ENCODE data around the gene SOCS7.
"Not testable (repeated sequence)": the region's sequence is repeated elsewhere in the genome, so short reads cannot be mapped to it uniquely, and the experiment has no call there.

Gene SOCS7

DNA sequence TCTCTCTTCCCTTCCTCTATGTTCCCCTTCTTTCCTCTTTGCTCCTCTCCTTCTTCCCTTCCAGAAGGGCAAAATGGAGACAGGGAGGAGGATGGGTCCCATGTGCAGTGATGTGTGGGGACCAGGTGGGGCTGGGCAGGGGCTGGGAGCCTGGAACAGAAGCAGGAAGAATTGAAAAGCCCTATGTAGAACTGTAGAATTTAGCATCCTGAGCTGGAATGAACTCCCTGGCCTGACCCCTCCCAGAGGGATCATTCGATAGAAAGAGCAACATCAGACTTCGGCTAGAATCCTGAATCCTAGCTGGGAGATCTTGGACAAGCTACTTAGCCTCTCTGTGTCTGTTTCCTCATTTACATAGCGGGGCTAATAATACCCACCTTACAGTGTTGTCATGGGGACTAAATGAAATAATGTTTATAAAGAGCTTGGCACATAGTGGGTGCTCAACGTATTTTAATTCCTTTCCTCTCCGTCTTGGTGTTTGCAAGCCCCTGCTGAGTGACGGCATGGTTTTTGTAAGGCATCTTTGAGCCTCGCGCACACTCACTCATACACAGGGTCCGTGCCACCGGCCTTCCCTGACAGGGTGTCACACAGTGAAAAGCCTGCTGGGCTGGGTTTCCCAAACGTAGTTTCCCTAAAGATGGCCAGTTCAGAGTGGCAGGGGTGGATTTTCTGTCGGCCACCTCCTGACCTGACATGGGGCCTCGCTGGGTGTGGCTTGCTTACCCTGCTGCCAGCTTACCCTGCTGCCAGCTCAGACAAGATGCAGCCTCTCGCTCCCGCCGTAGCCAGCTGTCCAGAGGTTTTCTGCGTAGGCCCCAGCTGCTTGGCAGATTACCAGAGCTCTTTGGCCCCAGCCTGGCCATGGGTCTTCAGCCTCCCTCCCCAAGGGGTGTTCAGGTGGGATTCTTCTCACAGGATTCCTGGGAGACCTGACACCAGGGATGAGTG, 70.5 kb downstream of the SOCS7 start:
- DNase-seq, result no peak

GRCh38 chr17:38424297-38424972, 72.8 kb downstream of the SOCS7 start:
- no peak for DNase-seq

DNA sequence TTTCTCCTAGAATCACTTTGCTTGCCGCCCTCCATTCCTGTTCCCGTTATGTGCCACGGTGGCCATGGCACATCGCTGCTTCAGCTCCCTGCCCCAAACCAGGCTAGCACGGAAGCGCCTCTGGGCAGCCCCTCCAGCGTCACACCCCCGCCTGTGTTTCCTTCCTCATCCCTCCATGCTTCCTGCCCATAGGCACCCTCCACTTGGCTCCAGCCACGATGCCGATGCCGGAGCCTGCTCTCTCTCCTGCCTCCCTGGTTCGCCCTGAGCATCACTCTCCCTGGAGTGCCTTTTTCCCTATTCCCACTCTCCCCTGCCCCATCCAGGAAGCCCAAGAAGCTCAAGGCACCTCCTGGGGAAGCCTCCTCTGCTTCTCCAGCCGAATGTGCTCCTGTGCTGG, 73.4 kb downstream of the SOCS7 start:
- no peak for DNase-seq

DNA sequence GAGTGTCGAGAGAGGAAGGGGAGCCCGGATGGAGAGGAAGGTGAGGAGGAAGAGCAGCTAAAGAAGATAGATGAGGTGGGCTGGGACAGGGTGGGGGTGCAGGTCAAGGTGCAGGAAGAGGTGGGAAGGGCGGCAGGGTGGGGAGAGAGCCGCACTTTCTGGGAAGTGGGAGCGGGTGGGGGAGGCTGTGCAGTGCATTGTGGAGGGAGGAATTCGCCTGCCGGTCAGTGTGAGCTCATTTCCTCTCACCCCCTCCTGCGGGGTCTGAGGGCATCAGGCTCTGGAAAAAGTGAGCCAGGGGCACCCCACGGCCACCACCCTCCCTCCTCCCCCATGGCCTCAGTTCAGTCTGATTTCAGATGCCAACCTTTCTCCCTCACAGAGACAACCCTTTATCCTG, 74.1 kb downstream of the SOCS7 start:
- no peak for DNase-seq

DNA sequence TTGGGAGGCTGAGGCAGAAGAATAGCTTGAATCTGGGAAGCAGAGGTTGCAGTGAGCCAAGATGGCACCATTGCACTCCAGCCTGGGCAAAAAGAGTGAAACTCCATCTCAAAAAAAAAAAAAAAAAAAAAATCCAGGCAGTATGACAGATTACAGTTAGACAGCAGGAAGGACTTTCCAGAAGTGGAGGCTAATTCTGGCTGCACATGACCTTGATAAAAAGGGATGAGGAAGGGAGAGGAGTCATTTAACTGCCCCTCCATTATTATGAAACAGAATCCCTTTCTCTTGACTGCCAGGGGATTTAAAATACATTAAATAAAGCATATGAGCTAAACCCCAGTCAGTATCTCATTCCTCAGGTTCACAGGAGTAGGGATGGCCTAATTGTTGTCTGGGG, 74.8 kb downstream of the SOCS7 start:
- no peak for DNase-seq

DNA sequence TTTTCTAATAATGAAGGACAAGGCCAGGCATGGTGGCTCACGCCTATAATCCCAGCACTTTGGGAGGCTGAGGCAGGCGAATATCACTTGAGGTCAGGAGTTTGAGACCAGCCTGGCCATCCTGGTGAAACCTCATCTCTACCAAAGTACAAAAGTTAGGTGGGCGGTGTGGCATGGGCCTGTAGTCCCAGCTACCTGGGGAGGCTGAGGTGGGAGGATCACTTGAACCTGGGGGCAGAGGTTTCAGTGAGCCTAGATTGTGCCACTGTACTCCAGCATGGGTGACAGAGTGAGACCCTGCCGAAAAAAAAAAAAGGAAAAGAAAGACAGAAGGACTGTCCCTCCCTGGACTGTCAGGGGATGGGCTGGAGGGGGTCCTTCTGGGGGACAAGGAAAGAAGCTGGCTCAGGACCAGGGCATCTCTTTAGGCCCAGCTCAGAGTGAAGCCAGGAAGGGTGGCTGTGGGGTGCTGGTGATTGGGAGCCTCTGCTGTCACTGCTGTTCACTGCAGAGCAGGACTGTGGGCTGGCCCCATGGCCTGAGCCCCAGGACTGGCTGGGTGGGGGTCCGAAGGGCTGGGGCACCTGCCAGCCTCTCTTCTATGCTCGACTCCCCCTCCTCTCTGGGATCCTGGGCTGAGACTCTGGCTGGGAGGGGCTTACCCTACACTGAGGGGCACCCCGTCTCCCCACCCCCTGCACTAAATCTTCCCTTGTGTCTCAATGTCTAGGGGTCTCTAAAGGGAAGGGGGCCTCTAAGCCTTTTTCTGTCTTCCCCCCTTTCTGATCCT, 75.7 kb downstream of the SOCS7 start:
- DNase-seq, result no peak

GRCh38 chr17:38428112-38428642, 76.5 kb downstream of the SOCS7 start, which contains the start of gene ARHGAP23:
Gene ARHGAP23 (plus strand): TSS chr17:38428464. CDS start chr17:38428486, 22 bp downstream.
- no peak for DNase-seq

DNA sequence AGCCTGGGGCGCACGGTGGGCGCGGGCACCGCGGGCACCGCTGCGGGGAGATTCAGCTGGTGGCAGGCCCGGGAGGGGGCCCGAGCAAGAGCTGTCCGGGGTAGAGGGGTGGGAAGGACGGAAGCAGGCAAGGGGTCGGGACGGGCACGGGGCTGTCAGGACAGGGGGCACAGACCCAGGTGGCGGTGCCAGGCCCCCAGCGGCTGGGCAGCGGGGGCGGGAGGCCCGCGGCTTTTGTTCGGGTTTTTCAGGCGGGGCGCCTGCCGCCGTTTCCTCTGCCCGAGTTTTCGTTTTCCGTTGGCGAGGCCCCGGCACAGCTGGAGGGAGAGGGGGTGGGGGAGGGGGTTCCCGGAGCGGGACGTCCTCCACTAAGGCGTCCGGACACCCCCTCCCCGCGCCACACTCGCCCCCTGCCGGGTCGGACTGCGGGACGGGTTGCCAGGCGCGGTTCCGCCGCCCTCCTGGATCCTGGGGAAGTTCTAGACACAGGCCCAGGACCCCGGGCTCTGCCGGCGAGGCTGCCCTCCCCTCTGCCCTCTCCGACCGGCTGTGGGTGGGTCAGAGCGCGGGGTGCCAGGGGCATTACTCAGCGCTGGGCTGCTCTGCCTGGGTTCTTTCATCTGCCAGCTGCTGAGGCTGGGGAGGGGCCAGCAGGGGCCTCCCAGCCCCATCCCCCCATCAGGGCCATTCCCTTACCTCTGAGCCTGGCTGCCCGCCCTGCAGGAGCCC, 77.2 kb downstream of the SOCS7 start:
- peak; percentile 56 for DNase-seq

- no peak for DNase-seq
These were observed 77.9 kb downstream of the SOCS7 start for GRCh38 chr17:38429476-38430100.

DNA sequence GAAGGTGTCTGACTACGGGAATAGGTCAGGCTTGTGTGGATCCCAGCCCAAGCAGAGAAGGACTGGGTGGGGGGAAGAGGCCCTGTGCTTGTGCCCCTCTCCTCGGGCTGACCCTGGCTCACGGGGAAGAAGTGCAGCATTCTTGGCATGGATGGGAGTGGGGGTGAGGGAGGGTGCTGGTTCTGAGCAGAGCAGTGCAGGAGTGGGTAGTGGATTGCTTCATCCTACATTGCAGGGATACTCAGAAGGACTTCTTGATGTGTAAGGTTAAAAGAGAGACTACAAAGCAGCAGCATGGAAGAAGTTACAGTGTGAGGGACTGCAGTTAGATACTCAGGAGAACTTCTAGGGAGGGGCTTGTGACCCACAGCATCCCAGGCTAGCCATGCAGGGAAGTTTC, 78.7 kb downstream of the SOCS7 start:
- no peak for DNase-seq

DNA sequence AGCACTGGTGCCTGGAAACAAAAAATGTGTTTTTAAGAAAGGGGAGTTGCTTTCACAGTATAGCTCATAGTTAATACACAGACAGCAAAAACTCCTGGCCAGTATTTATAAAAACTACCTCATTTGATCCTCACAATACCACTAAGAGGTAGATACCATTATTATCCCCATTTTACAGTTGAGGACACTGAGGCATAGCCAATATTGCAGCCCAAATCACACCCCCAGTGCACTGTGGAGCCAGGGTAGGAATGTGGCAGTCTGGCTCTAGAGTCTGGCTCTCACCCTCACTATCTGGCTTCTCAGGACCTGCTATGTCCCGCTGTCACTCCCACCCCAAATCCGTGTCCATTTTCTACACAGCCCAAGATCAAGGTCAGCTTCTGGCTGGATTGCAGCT, 79.2 kb downstream of the SOCS7 start:
- DNase-seq, result no peak

DNA sequence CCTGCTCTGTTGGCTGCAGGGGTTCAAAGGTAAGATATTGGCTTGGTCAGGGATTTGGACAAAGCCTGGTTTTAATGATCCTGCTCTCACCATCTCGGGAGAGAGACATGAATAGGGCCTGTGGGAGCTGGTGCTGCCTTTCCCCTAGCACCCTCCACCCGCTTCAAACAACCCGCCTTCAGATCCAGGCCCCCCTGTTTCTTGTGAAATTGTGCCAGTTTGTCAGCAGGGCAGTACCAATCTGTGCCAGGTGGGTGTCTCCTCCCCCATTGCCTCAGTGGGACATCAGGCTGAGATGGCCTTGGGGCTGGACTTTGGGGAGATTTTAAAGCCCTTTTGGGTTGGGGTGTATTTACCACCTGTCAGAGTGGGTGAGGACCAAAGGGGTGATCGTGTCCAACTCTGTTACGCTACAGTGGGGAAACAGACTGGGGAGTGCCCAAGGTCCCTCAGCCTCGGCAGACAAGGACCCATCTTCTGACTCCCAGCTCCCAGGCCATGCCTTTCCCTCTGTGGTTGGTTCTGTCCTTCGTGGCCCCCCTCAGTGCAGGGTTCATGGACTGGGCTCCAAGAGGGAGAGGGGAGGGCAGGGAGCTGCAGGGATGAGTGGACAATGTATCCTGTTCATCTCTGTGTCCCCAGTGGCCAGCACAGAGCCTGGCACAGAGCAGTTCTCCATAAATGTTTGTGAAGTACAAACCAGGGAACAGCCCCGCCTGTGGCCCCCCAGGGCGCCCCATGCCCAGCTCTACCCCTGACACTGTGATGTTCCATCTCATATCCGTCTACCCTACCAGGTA, 79.9 kb downstream of the SOCS7 start:
- no peak for DNase-seq

- DNase-seq, result no peak
These were observed 82.6 kb downstream of the SOCS7 start for GRCh38 chr17:38434178-38434665.

GRCh38 chr17:38435795-38436194, 84.2 kb downstream of the SOCS7 start:
- no peak for DNase-seq

- DNase-seq, result no peak
These were observed 84.7 kb downstream of the SOCS7 start for GRCh38 chr17:38436386-38436785.

GRCh38 chr17:38437313-38437712, 85.7 kb downstream of the SOCS7 start:
- not testable (repeated sequence) for DNase-seq

- DNase-seq, result no peak
These were observed 87.8 kb downstream of the SOCS7 start for GRCh38 chr17:38439436-38439835.

DNA sequence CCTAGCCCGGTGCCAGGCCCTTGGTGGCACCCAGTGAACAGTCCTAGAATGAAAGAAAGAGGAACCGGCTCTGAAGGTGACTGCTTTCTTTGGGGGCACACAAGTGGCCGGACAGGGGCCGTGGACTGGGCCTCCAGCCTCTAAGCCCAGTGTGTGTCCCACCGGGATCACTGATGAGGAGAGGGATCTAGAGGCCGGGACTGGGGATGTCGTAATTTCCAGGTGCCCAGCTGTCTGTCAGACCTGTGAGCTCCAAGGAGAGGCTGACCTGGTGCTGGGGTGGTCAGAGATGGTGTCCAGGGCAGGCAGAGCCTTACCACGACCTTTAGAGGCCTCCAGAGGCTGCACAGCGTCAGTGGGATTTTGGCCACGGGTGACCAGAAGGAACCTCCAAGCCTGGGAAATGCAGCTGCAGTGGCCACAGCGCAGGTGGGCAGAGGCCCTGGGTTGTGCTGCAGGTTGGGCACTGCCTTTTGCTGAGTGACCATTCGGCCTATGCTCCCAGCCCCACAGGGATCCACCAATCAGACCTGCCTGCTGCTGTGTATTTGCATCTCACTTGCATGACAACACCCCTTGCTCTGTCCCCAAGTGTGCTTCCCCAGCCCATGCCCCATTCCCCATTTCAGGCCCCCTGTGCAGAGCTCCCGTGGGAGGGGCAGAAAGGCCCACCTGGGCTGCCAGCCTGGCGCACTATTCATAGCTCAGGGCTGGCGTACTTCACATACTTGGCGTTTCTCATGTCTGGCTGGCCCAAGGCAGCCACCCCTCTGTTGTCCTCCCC, 89.2 kb downstream of the SOCS7 start:
- DNase-seq, result no peak

GRCh38 chr17:38441429-38442061, 89.9 kb downstream of the SOCS7 start:
- no peak for DNase-seq

Data from GOT3 (cell line).